Liver (tissue), 9 donors: ENCODE results near the gene RELB. TPM values are rescaled to one million over a fixed set of nuclear protein-coding genes. Genes with fewer than 3 reads are reported as not detected.

Experiments used
- DNase-seq: peaks from one replicate; pipeline ENCODE4 v3.0.0-alpha.2; 2017; ENCODE audit warnings: low spot score
- H3K27ac ChIP-seq, 2 donors: one replicate each; pipeline ENCODE4 v1.7.0; 2013; ENCODE audit warnings: inconsistent platforms in 2 of 2, low read length in 2 of 2, control low read depth in 1 of 2, low read depth in 1 of 2, mild to moderate bottlenecking in 1 of 2
- H3K27me3 ChIP-seq, 4 donors: one replicate each; pipeline versions ENCODE4 v1.6.1 to v1.7.0; 2013; ENCODE audit warnings: low read length in 3 of 4, inconsistent platforms in 1 of 4, mild to moderate bottlenecking in 1 of 4, moderate library complexity in 1 of 4; ENCODE audit not compliant: control insufficient read depth in 4 of 4, insufficient read depth in 4 of 4
- H3K36me3 ChIP-seq, 4 donors: one replicate each; pipeline versions ENCODE4 v1.6.1 to v1.7.0; 2013; ENCODE audit warnings: low read length in 3 of 4, mild to moderate bottlenecking in 3 of 4, low read depth in 1 of 4, moderate library complexity in 1 of 4; ENCODE audit not compliant: control insufficient read depth in 4 of 4, insufficient read depth in 3 of 4
- H3K4me1 ChIP-seq, 4 donors: one replicate each; pipeline versions ENCODE4 v1.6.1 to v1.7.0; 2013; ENCODE audit warnings: low read length in 3 of 4, mild to moderate bottlenecking in 3 of 4, moderate library complexity in 1 of 4; ENCODE audit not compliant: control insufficient read depth in 4 of 4, insufficient read depth in 4 of 4
- H3K4me3 ChIP-seq, 3 donors: one replicate each; pipeline versions ENCODE4 v1.6.1 to v1.7.0; 2013; ENCODE audit warnings: low read length in 3 of 3, control low read depth in 1 of 3, low read depth in 1 of 3, mild to moderate bottlenecking in 1 of 3
- H3K9ac ChIP-seq, 2 donors: one replicate each; pipeline ENCODE4 v1.7.0; 2013; ENCODE audit warnings: low read length in 2 of 2, mild to moderate bottlenecking in 2 of 2, moderate library complexity in 2 of 2, control low read depth in 1 of 2, low read depth in 1 of 2
- H3K9me3 ChIP-seq, 4 donors: one replicate each; pipeline versions ENCODE4 v1.6.1 to v1.7.0; 2013; ENCODE audit warnings: low read length in 3 of 4; ENCODE audit not compliant: control insufficient read depth in 4 of 4
- ATF3 ChIP-seq: IDR thresholded peaks from 2 replicates; pipeline ENCODE4 v1.6.1; 2016; ENCODE audit warnings: antibody characterized with exemption
- CTCF ChIP-seq: fragments of 150-350 bp; IDR thresholded peaks from 2 replicates; pipeline ENCODE4 v1.5.1; 2017; ENCODE audit warnings: improper control_type of control experiment, low read depth, low read length; ENCODE audit not compliant: missing input control
- EGR1 ChIP-seq, 2 donors: IDR thresholded peaks; 2 replicates each; pipeline ENCODE4 v1.6.1; 2016 to 2018; ENCODE audit warnings: antibody characterized with exemption in 2 of 2, low read depth in 2 of 2
- FOXA1 ChIP-seq: IDR thresholded peaks from 2 replicates; pipeline ENCODE4 v1.6.1; 2016; ENCODE audit warnings: antibody characterized with exemption
- FOXA2 ChIP-seq: IDR thresholded peaks from 2 replicates; pipeline ENCODE4 v1.6.1; 2016; ENCODE audit warnings: antibody characterized with exemption
- GABPA ChIP-seq, 2 donors: IDR thresholded peaks in 1 of 2; conservative IDR thresholded peaks in 1 of 2; 2 replicates each; pipeline ENCODE4 v1.6.1; 2016; ENCODE audit warnings: antibody characterized with exemption in 2 of 2, mild to moderate bottlenecking in 1 of 2, moderate library complexity in 1 of 2
- HNF4G ChIP-seq: IDR thresholded peaks from 2 replicates; pipeline ENCODE4 v1.6.1; 2016; ENCODE audit warnings: antibody characterized with exemption
- JUND ChIP-seq, 2 donors: IDR thresholded peaks; 2 replicates each; pipeline ENCODE4 v1.6.1; 2016; ENCODE audit warnings: antibody characterized with exemption in 2 of 2
- NR2F2 ChIP-seq: IDR thresholded peaks from 2 replicates; pipeline ENCODE4 v1.6.1; 2016; ENCODE audit warnings: antibody characterized with exemption
- REST ChIP-seq: IDR thresholded peaks from 2 replicates; pipeline ENCODE4 v1.6.1; 2016; ENCODE audit warnings: antibody characterized with exemption, mild to moderate bottlenecking
- RXRA ChIP-seq, 2 donors: IDR thresholded peaks; 2 replicates each; pipeline ENCODE4 v1.6.1; 2017 to 2018; ENCODE audit warnings: antibody characterized with exemption in 2 of 2, mild to moderate bottlenecking in 1 of 2
- SP1 ChIP-seq: IDR thresholded peaks from 2 replicates; pipeline ENCODE4 v1.6.1; 2018; ENCODE audit warnings: antibody characterized with exemption, mild to moderate bottlenecking
- TAF1 ChIP-seq: conservative IDR thresholded peaks from 2 replicates; pipeline ENCODE4 v1.6.1; 2016; ENCODE audit warnings: antibody characterized with exemption, mild to moderate bottlenecking
- YY1 ChIP-seq: IDR thresholded peaks from 2 replicates; pipeline ENCODE4 v1.6.1; 2016; ENCODE audit warnings: antibody characterized with exemption, mild to moderate bottlenecking
- WGBS: extraction: QIAGEN DNeasy Blood & Tissue Kit; methylation state at CpG from one replicate; pipeline ENCODE4 v1.1.7; 2013; 5-methylcytosine and 5-hydroxymethylcytosine counted together
- polyA plus RNA-seq, 2 donors: library from polyadenylated mRNA; stranded (reverse) in 1 of 2; unstranded in 1 of 2; fragments of 200-250 nt in 1 of 2; fragments of >200 nt in 1 of 2; fragmentation: Nextera tagmentation in 1 of 2; extraction: Ambion mirVana in 1 of 2; gene quantifications; one replicate each; pipeline versions ENCODE4 v1.2.1 to v1.2.3, GENCODE V29; 2013 to 2015
- total RNA-seq, 2 donors: library from RNA; depleted of rRNA; stranded (reverse); fragments of >200 nt; gene quantifications; one replicate each; pipeline ENCODE4 v1.2.3, GENCODE V29; 2014
- TF ChIP-seq, protein P1 (sequence below): IDR thresholded peaks from 2 replicates; pipeline ENCODE4 v1.6.1; 2016; ENCODE audit warnings: antibody characterized with exemption
- TF ChIP-seq, protein P2 (sequence below): IDR thresholded peaks from 2 replicates; pipeline ENCODE4 v1.6.1; 2016; ENCODE audit warnings: antibody characterized with exemption
- donor health status: healthy.
- donor health status: healthy.
- donor health status: healthy.
- donor health status: healthy.
- donor health status: healthy.

The RELB gene
- total and polyA plus RNA-seq, 4 donors, result 1.4 to 4.9 (median 2.6) TPM

GRCh38 chr19:45063851-45064801, 62.9 kb downstream of the RELB start (continued):
- TF ChIP-seq, protein P1, sequence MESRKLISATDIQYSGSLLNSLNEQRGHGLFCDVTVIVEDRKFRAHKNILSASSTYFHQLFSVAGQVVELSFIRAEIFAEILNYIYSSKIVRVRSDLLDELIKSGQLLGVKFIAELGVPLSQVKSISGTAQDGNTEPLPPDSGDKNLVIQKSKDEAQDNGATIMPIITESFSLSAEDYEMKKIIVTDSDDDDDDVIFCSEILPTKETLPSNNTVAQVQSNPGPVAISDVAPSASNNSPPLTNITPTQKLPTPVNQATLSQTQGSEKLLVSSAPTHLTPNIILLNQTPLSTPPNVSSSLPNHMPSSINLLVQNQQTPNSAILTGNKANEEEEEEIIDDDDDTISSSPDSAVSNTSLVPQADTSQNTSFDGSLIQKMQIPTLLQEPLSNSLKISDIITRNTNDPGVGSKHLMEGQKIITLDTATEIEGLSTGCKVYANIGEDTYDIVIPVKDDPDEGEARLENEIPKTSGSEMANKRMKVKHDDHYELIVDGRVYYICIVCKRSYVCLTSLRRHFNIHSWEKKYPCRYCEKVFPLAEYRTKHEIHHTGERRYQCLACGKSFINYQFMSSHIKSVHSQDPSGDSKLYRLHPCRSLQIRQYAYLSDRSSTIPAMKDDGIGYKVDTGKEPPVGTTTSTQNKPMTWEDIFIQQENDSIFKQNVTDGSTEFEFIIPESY, result no peak

DNA sequence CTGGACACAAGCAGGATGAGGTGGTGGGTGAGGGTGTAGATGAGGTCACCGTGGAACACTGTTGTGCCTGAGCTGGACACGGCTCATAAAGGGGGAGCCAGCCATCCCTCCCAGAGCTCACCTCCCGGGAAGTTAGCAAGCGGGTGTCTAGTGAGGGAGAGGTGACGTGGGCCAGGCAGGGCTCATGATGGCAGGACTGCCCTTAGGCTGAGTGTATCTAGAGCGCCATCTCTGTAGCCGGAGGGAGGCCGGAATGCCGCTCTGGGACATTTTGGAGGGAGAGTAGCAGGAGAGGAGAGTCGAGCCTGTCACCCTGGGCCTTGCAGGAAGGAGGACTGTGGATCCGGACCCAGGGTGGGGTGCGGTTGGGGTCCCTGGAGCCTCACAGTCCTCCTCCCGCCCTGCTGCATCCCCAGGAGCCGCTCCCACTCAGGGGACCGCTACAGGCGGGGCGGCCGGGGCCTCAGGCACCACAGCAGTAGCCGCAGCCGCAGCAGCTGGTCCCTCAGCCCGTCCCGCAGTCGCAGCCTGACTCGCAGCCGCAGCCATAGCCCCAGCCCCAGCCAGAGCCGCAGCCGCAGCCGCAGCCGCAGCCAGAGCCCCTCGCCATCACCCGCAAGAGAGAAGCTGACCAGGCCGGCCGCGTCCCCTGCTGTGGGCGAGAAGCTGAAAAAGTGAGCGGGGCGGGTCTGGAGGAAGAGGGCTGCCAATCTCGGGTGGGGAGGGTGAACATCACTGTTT, 65.8 kb downstream of the RELB start:
- H3K4me1 ChIP-seq, result no peaks in the 10 kb centered on the region
- 97% methylated on average over 38 of the region's 38 CpGs for WGBS
- TF ChIP-seq EGR1 (IDR thresholded peaks at IDR 0.05; ENCODE audit: low read depth in 2 of 2), result no peak
- no peak overlapping the region for H3K9ac ChIP-seq
- no peak overlapping the region for H3K27ac ChIP-seq
- no peak for DNase-seq
- H3K9me3 ChIP-seq, result no peaks in the 10 kb centered on the region
- H3K4me3 ChIP-seq, result no peak overlapping the region
- no peaks in the 10 kb centered on the region for H3K27me3 ChIP-seq
- H3K36me3 ChIP-seq, result peaks cover 38 to 64% (median 43%) of the 10 kb centered on the region in 4 donors

DNA sequence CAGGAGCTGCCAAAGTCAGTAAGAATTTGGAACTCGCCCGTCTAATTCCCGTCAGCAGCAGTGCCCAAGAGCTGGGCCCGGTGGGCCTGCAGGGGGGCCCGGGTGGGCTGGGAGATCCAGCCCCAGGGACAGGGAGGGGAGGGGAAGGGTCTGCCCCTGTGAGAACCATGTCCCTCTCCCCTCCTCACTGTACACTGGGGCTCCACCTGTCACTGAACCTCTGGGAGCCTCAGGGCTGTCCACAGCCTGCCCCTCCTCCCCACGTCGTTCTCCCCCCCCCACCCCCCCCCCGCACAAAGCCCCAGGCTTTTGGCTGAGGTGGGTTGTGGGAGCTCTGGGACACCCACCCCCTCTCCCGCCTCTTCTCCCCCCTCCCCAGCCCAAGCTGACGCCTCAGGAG, 66.8 kb downstream of the RELB start:
- no peak for TF ChIP-seq TAF1
- no peak for TF ChIP-seq HNF4G
- TF ChIP-seq NR2F2, result no peak
- TF ChIP-seq CTCF, result no peak
- no peak for TF ChIP-seq GABPA (IDR thresholded peaks at IDR 0.05 in 1 of 2, conservative IDR thresholded peaks at IDR 0.05 in 1 of 2)
- TF ChIP-seq FOXA1, result no peak
- no peak for TF ChIP-seq YY1
- TF ChIP-seq ATF3, result no peak
- no peak for TF ChIP-seq JUND (IDR thresholded peaks at IDR 0.05)
- TF ChIP-seq EGR1 (IDR thresholded peaks at IDR 0.05; ENCODE audit: low read depth in 2 of 2), result no peak
- TF ChIP-seq, protein P2, sequence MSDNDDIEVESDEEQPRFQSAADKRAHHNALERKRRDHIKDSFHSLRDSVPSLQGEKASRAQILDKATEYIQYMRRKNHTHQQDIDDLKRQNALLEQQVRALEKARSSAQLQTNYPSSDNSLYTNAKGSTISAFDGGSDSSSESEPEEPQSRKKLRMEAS, result no peak
- no peak for TF ChIP-seq FOXA2
- TF ChIP-seq, protein P1, result no peak
- TF ChIP-seq SP1, result no peak
- TF ChIP-seq RXRA (IDR thresholded peaks at IDR 0.05), result no peak
- TF ChIP-seq REST, result no peak
- H3K27ac ChIP-seq, result no peak overlapping the region
- no peaks in the 10 kb centered on the region for H3K4me1 ChIP-seq
- H3K27me3 ChIP-seq, result no peaks in the 10 kb centered on the region
- no peaks in the 10 kb centered on the region for H3K9me3 ChIP-seq
- H3K9ac ChIP-seq, result no peak overlapping the region
- peaks cover 32 to 57% (median 39%) of the 10 kb centered on the region in 4 donors for H3K36me3 ChIP-seq
- H3K4me3 ChIP-seq, result no peak overlapping the region
- WGBS, result 89% methylated on average over 10 of the region's 10 CpGs
- no peak for DNase-seq
